Measurements from ENCODE around the gene PRIM2.
"Not testable (repeated sequence)": the region's sequence is repeated elsewhere in the genome, so short reads cannot be mapped to it uniquely, and the experiment has no call there.

The PRIM2 gene

DNA sequence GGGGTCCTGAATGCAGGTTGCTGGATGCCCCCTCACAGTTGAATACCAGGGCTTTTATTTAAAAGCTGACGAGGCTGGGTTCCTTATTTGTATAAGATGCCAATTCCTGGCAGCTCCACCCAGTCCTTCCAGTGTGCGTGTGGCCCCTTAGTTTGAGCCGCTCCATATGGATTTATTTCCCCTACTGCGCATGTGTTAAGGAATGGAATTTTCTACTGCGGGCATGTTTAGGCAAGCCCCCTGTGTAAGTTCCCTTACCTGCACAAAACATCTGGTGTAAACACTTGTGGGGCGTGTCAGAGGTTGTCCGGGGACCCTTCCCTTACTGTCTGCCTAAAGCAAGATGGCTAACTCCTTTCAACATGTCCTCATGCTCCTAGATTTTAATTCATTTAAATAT is 174.4 kb downstream of the PRIM2 start:
- H3K4me3 ChIP-seq (ENCODE audit: low read depth, low read length); DNase-seq (ENCODE audit: low read depth): not testable (repeated sequence)

DNA sequence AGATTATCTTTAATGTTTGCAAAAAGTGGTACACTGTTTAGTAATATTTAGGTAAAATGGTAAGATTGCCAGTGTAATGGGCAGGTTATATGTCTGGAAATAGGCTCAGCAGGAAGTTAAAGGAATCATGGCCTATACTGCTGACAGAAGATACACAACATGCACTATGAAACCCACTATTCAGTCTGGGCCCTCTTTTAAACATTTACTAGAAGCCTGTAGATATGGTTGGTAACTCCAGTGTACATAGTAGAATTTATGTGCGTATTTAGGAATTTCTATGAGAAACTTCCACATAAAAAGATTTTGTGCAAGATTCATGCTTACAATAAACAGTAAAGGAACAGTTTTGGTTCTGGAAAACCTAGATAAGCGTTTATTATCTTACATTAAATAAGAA is 178.8 kb downstream of the PRIM2 start:
- not testable (repeated sequence) for H3K4me3 ChIP-seq (ENCODE audit: low read depth, low read length); DNase-seq (ENCODE audit: low read depth)

DNA sequence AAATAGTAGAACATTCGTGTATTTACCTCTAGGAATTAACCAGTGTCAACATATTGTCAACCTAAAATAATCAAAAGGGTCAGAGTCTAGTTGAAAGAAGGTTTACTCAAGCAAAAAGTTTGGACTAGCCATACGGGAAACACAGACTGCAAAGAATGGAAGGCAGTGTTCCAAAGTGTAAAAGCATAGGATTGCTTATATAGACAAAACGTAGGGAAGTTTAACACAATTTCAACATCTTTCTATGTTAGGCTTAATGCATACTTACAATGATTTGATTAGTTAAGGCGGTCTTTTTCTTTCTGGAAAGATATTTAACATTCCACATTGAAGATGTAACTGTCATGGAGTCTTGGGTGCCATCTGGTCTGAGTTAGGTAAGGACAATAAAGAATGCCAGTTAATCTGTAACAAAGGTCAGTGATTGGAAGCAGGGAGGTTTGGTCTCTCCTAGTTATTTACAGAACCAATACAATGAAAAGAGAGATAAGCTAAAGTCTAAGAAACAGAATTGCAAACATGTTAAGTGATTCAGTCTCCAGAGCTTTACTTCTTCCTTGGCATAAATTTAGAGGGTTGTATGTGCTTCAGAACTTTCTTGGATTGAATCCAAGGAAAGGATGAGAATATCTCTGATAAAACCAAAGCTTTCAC is 183.1 kb downstream of the PRIM2 start:
- not testable (repeated sequence) for DNase-seq (ENCODE audit: low read depth); H3K4me3 ChIP-seq (ENCODE audit: low read depth, low read length)

DNA sequence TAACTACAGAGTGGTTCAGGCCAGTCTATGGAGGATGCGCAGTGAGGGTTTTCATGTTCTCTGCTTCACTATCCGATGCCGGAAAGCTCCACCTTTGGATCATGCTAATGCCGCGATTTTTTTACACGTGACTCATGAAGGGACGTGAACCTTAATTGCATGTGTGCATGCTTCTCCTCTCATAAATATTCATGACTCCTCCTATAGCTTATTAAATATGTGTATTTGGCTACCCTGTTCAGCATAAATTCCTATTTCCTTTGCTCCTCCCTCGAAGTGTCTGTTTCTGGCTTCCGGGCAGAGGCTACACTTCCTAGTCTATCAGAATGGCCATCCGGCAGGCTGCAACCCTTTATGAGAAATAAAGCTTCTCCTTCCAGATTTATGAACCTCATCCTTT is 185.0 kb downstream of the PRIM2 start:
- DNase-seq (ENCODE audit: low read depth); H3K4me3 ChIP-seq (ENCODE audit: low read depth, low read length): not testable (repeated sequence)

DNA sequence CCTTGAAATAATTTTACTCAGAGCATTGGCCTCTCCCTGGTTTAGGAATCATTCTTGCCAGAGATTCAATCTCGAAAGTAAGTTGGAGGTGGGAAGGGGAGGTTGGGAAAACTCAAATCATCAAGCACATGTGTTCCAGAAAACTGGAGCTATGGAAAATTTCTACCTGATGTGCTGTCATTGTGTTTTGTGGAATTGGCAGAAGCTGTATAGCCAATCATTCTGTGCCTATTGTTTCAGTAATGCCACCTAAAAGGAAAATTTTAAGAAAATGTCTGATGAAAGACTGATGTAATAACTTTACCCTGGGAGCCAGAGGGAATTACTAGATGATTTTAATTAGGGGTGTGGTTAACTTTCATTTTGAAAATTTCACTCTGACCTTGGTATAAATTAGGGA is 187.8 kb downstream of the PRIM2 start:
- H3K4me3 ChIP-seq (ENCODE audit: low read depth, low read length); DNase-seq (ENCODE audit: low read depth): not testable (repeated sequence)

DNA sequence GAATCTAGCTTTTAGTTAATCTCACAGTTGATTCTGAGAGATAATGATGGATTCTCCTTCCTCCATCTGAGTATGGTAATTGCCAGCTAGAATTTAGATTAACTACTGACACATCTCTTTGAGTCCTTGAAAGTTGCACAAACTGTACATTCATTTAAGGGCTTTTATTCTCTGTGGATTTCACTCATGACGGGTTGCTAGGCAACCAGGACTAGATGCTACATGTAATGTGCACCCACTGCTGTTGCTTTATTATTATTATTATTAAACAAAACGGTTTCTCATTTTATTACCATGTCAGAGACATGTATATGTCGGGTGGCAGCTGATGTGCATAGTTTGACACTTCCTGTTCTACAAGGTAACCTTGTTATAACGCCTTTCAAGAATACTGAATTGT is 193.0 kb downstream of the PRIM2 start:
- H3K4me3 ChIP-seq (ENCODE audit: low read depth, low read length); DNase-seq (ENCODE audit: low read depth): not testable (repeated sequence)

DNA sequence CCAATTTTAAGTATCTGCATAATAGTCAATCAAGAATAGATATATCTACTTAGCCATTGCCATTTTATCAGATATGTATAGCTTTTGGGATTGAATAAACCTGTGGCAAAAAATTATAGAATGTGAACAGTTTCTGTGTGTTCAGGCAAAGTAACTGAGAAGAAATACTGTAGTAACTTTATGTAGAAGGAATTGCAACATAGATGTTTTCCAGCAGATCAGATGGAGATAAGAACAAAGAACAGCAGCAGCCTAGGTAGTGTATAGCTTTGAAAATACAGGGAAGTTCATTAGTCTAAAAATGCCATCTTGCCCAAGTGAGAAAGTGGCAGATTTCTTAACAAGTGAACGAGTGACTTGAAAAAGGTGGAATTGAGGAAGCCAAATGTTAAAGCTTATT is 197.7 kb downstream of the PRIM2 start:
- not testable (repeated sequence) for H3K4me3 ChIP-seq (ENCODE audit: low read depth, low read length); DNase-seq (ENCODE audit: low read depth)

DNA sequence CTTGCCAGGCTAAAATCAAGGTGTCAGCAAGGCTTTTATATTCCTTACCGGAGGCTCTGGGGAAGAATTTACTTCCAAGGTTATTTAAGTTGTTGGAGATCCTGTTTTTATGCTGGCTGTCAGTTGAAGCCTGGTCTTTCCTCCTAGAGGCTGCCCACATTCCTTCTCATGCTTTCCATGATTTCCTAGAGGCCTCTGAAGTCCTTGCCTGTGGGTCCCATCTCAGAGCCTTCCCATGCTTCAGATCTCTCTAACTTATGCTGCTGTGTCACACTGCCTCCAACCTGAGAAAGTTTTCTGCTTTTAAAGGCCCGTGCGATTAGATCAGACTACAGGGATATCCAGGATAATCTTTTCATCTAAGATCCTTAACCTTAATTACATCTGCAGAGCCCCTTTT is 198.4 kb downstream of the PRIM2 start:
- H3K4me3 ChIP-seq (ENCODE audit: low read depth, low read length); DNase-seq (ENCODE audit: low read depth): not testable (repeated sequence)

DNA sequence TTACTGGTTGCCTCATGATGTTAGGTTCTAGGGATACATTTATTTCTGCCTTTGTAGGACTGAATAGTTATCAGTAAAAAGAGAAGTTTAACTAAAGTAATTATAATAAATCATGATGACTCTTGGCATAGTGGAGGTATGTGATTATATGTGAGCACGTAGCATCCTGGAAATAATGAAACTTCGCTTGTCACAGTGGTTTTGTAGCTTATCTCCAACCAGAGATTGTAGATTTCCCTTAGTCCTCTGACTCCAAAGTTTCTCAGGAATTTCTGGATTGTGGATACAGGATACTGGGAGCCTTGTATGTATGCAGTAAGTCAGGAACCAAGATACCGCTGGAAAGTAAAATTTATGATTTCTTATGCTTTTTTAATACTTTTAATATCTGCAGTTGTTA is 199.3 kb downstream of the PRIM2 start:
- H3K4me3 ChIP-seq (ENCODE audit: low read depth, low read length); DNase-seq (ENCODE audit: low read depth): not testable (repeated sequence)

DNA sequence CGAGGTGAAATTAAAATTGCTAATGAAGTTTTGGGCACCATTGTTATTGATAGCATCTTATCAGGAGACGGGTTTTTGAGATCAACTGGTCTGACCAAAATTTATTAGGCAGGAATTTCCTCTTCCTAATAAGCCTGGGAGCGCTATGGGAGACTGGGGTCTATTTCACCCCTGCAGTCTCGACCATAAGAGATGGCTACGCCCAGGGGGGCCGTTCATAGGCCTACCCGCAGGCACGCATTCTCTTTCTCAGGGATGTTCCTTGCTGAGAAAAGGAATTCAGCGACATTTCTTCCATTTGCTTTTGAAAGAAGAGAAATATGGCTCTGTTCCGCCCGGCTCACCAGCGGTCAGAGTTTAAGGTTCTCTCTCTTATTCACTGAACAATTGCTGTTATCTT is 201.8 kb downstream of the PRIM2 start:
- not testable (repeated sequence) for DNase-seq (ENCODE audit: low read depth); H3K4me3 ChIP-seq (ENCODE audit: low read depth, low read length)

DNA sequence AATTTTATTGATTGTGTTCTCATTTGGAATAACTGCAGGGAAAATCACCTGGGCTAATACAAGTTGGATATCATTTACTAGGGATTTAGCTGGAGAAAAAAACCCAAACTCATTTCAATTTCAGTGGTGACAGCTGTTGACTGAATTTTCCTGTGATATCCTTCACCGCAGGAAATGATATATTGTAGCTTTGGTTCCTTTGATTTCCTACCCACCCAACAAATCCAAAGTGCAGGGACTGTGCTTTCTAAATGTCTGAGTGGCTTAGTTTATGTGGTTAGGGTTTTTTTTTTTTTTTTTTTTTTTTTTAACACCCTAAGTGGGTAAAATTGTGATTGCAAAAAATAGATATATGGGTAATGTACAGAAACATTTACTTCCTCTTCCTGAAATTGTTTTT is 203.7 kb downstream of the PRIM2 start:
- not testable (repeated sequence) for DNase-seq (ENCODE audit: low read depth); H3K4me3 ChIP-seq (ENCODE audit: low read depth, low read length)

DNA sequence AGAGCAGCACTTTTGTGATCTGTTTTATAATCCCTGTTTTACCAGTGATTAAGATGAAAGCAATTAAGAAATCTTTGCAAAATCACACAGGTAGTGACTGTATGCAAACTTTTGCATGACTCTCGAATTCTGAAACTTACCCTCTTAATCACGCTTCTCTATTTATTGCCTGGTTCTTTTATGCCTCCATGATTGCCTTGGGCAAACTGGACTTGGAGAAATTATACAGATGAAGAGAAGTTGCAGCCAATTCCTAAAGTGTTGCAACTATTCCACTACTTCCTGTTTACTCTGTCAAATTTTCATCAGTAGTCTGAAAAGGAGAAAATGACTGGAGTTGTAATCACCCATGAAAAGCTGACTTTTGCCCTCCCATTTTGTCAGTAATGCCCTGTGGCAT is 205.8 kb downstream of the PRIM2 start:
- not testable (repeated sequence) for H3K4me3 ChIP-seq (ENCODE audit: low read depth, low read length); DNase-seq (ENCODE audit: low read depth)

DNA sequence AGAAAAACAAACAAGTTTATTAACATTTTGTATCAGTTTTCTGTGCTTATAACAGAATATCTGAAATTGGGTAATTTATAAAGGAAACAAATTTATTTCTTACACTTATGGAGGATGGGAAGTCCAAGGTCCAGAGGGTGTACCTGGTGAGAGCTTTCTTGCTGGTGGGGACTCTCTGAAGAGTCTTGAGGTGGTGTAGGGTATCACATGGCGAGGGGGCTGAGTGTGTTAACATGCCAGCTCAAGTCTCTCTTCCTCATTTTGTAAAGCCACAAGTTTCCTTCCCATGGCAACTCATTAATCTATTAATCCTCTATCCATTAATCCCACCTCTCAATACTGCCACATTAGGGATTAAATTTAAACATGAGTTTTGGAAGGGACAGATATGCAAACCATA is 212.3 kb downstream of the PRIM2 start:
- DNase-seq (ENCODE audit: low read depth); H3K4me3 ChIP-seq (ENCODE audit: low read depth, low read length): not testable (repeated sequence)

DNA sequence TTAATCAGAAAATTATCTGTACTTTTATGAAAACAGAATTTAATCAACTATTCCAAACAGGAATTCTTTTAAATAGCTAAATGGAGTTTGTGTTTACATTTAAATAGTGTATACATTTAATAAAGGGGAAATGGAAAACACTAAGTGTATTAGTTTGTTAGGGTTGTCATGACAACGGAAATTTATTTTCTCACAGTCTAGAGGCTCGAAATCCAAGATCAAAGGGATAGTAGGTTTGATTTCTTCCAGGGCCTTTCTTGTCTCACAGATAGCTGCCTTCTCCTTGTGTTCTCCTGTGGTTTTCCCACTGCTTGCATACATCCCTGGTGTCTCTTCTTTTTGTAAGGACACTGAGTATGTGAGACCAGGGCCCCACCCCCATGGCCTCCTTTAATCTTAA is 215.2 kb downstream of the PRIM2 start:
- not testable (repeated sequence) for H3K4me3 ChIP-seq (ENCODE audit: low read depth, low read length); DNase-seq (ENCODE audit: low read depth)

DNA sequence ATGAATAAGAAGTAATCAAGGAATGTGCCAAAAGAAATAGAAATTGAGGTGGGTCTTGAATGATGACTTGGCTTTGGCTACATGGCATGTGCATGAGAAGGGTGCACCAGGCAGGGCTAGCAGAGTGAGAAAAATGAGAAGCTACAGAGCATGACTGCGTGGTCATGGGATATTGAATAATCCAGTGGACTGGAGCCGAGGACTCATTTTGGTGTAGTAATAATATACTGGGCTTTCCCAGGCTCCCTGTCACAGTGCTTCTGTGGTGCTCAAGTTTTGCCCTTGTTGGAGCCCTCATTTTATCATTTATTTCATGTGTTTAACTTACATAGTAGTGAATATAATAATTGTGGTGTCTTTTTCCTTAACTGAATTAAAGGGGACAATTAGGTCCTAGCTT is 217.7 kb downstream of the PRIM2 start:
- not testable (repeated sequence) for DNase-seq (ENCODE audit: low read depth); H3K4me3 ChIP-seq (ENCODE audit: low read depth, low read length)

DNA sequence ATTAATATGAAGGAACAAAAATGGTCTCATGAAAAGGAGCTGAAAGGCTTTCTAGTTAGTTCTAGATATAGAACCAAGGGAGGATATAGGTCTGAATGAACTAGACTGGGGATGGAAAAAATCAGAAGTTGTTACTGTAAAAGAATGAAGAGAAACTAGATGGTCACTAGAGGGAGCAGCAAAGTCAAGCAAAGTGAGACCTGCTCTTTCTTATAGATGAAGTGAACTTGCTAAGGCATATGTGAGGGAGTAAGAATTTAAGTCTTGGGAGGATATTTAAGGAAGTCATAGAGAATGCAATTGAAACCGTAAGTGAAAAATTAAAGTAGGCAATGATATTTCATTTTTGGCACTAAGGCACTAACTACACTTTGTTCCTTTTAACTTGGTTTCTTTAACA is 218.6 kb downstream of the PRIM2 start:
- peak; percentile 50 for DNase-seq (ENCODE audit: low read depth)
- H3K4me3 ChIP-seq (ENCODE audit: low read depth, low read length) = not testable (repeated sequence)
- TF ChIP-seq, protein P1, sequence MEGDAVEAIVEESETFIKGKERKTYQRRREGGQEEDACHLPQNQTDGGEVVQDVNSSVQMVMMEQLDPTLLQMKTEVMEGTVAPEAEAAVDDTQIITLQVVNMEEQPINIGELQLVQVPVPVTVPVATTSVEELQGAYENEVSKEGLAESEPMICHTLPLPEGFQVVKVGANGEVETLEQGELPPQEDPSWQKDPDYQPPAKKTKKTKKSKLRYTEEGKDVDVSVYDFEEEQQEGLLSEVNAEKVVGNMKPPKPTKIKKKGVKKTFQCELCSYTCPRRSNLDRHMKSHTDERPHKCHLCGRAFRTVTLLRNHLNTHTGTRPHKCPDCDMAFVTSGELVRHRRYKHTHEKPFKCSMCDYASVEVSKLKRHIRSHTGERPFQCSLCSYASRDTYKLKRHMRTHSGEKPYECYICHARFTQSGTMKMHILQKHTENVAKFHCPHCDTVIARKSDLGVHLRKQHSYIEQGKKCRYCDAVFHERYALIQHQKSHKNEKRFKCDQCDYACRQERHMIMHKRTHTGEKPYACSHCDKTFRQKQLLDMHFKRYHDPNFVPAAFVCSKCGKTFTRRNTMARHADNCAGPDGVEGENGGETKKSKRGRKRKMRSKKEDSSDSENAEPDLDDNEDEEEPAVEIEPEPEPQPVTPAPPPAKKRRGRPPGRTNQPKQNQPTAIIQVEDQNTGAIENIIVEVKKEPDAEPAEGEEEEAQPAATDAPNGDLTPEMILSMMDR (IDR thresholded peaks at IDR 0.05; ENCODE audit: low read depth, low read length) = peak; percentile 11

DNA sequence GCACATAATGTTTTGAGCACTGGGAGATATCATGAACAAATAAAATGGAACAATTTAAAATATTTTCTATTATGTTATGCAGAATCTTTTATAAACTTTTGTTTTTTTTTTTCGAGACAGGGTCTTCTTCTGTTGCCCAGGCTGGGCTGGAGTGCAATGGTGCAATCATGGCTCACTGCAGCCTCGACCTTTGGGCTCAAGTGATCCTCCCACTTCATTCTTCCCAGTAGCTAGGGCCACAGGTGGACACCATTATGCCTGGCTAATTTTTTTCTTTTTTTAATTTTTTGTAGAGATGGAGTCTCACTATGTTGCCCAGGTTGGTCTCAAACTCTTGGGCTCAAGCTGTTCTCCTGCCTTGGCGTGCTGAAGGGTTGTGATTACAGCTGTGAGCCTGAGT is 220.5 kb downstream of the PRIM2 start:
- H3K4me3 ChIP-seq (ENCODE audit: low read depth, low read length); DNase-seq (ENCODE audit: low read depth): not testable (repeated sequence)

DNA sequence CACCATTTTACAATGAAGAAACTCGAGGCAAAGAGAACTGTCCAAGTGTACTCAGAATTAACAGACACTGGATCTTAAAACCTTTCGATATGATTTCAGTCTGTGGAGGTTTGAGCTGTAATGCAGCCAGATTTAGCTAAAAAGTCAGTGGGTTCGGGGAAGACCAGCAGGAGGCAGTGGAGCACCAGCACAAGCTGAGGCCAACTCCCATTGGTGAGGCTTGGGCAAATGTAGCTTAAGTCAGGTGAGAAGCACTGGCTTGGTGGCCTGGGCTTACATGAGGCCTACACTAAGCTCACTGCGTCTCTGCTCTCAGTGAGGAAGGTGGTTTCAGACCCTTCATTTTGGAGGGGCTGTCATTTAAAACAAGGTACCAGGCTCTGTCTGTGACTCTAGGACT is 234.5 kb downstream of the PRIM2 start:
- DNase-seq (ENCODE audit: low read depth); H3K4me3 ChIP-seq (ENCODE audit: low read depth, low read length): not testable (repeated sequence)

DNA sequence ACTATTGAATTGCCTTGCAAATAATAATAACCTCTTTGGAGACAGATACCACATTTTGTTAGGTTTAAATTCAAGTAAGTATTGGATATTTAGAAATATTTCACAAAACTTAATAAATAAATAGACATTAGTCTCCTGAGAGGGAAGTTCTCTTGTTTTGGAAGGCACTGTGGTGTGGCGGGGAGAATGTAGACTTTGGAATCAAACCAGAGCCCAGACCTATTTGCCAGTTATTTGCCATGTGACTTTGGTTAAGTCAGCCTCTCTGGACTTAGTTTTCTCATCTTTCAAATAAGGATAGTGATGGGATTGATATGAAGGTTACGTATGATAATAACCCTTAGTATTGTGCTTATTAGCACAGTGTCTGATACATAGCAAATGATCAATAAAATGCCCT is 240.4 kb downstream of the PRIM2 start:
- DNase-seq (ENCODE audit: low read depth) = not testable (repeated sequence)

DNA sequence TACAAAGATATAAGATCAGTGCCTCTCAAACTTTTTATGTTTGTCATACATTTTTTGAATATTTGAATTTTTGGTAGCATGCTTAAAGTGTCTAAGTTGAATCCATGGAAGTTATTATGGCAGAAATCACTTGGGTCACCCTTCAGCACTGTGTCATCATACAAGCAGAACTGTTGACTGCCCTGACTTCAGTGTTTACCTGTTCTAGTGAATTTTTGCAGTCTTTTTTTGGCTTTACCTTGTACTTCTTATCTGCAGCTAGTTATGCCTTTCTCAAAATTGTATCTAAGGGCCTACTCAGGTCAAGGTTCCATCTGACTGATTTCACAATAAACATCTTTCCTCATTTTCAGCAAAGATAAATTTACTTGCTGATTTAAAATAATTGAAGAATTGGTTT is 241.7 kb downstream of the PRIM2 start:
- not testable (repeated sequence) for DNase-seq (ENCODE audit: low read depth); H3K4me3 ChIP-seq (ENCODE audit: low read depth, low read length)

More for the DNA sequence above, 240.4 kb downstream of the PRIM2 start:
- not testable (repeated sequence) for H3K4me3 ChIP-seq (ENCODE audit: low read depth, low read length)

Data from NB4 (cell line).